CMK (cell line): ENCODE measurements around the gene ECHS1.
"Not testable (repeated sequence)": the region's sequence is repeated elsewhere in the genome, so short reads cannot be mapped to it uniquely, and the experiment has no call there.

Source experiments
- DNase-seq: peaks from one replicate; pipeline ENCODE4 v3.0.0-alpha.2; 2010; ENCODE audit warnings: low read depth

ECHS1 gene

DNA sequence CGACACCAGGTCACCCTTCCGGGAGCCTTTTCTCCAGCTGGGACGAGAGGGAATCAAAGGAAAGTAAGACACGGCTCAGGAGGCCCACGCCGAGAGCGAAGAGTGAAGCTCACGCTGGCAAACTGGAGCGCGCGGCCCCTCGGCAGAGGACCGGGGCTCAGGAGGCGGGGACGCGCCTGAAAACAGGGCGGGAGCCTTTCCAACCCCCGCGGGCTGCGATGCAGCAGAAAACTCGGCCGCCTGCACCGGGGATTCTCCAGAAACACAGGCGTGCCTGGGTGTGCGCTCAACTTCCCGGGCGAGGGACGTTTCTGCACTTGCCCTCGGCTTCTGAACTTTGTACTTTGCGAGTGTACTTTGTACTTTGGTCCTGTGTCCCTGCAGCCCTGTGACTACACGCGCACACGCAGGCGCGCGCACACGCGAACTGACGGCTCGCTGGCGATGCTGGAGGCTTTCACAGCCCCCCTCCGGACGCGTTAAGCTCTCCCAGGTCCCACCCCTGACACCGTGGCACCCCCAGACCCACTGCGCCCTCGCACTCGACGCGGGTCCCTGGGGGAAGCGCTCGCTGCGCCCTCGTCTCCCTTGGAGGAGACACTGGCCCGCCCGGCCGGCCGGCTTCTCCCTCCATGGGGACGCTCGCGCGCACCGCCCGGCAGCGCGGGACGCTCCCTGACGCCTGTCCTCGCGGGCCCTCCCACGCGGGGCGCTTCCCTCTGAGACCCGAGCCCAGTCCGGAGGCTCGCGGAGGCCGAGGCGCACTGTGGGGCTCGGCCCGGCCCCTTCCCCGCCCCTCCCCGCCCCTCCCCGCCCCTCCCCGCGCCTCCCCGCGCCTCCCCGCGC lies 5.3 kb upstream of the ECHS1 start:
- DNase-seq: no peak

GRCh38 chr10:133377818-133378250 lies 4.7 kb upstream of the ECHS1 start:
- DNase-seq: no peak

DNA sequence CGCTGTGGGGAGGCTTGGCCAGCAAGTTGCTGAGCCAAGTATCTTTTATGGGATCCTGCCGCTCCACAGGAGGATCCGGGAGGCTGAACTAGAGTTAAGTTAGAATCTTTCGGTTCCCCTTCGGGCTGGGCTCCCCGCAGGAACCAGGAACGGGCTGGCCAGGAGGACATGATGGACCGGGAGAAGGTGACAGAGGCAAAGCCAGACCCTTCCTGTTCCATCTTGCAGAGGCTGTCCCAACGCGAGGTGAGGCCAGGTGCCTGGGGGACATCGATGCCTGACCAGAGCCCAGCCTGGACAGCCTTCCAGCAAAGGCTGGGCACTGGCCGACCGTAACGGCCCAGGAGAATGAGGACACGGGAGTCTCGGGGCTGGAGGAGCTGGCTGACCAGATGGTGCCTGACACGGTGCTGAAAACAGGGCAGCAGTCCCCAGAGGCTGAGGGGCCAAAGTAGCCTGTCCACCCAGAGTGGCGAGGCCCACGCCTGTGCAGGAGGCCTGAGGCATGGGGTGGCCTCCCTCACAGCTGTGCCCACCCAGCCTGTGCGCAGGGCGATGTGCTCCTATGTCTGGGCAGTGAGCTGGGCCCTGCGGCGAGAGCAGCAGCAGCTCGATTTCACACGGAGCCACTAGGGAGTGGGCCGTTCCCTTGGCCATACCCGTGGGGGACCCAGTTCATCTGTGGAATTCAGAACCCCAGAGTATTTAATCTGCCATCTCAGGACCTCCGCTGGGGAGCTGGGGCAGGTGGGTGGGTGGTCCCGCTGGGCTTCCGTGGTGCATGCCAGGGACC lies 4.1 kb upstream of the ECHS1 start:
- DNase-seq: no peak

DNA sequence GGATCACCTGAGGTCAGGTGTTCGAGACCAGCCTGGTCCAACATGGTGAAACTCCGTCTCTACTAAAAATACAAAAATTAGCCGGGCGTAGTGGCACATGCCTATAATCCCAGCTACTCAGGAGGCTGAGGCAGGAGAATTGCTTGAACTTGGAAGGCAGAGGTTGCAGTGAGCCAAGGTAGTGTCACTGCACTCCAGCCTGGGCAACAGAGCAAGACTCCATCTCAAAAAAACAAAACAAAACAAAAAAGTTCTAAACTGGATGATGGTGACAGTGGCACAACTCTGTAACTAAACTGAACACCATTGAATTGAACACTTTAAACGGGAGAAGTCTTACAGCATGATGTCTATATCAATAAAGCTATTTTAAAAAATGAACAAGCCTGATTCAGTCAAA lies 3.0 kb upstream of the ECHS1 start:
- DNase-seq: not testable (repeated sequence)

- no peak for DNase-seq
Measured at GRCh38 chr10:133375357-133376115, 2.4 kb upstream of the ECHS1 start.

GRCh38 chr10:133372507-133372906 lies 647 bp downstream of the ECHS1 start:
- no peak for DNase-seq

- DNase-seq: no peak
Measured at GRCh38 chr10:133370030-133370786, 2.9 kb downstream of the ECHS1 start.

GRCh38 chr10:133368153-133368552 lies 5.0 kb downstream of the ECHS1 start:
- no peak for DNase-seq

GRCh38 chr10:133367461-133367860 lies 5.7 kb downstream of the ECHS1 start:
- DNase-seq: not testable (repeated sequence)

DNA sequence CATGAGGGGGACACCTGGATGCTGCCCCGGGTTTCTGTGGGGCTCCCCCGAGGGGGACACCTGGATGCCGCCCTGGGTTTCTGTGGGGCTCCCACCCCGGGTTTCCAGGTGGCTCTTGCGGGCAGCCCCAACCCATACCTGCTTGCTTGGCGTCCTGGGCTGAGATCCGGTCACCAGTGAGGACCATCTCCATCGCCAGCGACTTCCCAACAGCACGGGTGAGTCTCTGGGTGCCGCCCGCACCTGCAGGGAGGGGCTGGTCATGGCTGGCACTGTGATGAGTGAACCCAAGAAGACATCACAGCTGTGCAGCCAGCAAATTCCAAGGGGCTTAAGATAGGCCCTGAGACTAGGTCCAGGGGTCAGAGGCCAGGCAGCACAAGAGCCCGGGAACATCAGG lies 6.4 kb downstream of the ECHS1 start:
- DNase-seq: no peak

DNA sequence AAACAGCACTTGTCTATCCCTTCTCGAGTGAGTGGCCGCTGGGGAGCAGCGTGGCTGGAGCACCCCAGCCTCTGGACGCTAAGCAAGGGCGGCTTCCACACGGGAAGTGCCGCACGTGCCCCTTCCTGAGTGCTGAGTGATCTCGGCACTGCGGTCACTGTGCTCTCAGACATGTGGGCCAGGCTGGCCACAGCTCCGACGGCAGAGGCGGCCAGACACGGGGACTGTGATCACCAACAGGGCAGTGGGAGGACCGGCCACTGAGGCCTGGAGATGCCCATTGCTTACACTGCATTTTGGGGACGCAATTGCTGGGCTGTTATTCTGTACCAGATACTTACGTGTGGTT lies 7.0 kb downstream of the ECHS1 start:
- DNase-seq: no peak

GRCh38 chr10:133365461-133366129 lies 7.6 kb downstream of the ECHS1 start:
- DNase-seq: no peak

DNA sequence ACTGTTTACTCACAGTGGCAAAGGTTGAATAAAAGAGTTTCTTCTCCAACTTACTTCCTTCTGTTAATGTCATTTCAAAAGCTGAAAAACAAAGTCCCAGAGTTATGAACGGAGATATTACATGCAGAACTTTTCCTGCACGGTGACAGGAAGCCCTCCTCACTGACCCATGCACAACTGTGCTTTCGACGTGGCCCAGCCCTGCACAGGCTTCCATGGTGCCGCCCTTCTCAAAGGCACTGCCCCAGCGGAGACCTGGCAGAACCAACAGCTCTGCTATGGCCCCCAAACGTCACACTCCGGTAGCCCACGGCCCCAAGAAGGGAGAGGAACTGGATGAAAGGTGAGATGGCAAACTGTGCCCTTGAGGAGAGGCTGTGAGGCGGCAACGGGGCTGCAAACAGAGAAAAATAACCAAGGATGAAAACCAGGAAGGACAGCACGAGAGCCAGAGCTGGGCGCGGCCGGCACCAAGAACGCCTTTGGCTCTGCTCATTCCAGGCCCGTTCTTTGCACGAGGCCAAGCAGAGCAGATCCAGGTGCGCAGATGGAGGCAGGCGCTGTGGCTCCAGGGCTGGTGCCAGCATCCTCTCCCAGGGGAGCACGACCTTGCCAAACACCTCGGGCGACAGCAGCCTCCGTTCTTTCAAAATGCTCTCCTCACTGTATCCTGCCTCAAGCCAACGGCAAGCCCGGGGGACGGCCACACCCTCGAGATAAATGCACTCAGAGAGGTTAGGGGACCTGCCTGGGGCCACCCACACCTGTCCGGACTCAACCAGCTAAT lies 8.3 kb downstream of the ECHS1 start:
- DNase-seq: no peak

GRCh38 chr10:133362846-133363245 lies 10.3 kb downstream of the ECHS1 start:
- DNase-seq: no peak

GRCh38 chr10:133361773-133362441 lies 11.2 kb downstream of the ECHS1 start:
- no peak for DNase-seq

- no peak for DNase-seq
Measured at GRCh38 chr10:133361227-133361626, 11.9 kb downstream of the ECHS1 start.

GRCh38 chr10:133359972-133360610 lies 13.1 kb downstream of the ECHS1 start:
- no peak for DNase-seq

- no peak for DNase-seq
Measured at GRCh38 chr10:133359554-133359971, 13.6 kb downstream of the ECHS1 start.

DNA sequence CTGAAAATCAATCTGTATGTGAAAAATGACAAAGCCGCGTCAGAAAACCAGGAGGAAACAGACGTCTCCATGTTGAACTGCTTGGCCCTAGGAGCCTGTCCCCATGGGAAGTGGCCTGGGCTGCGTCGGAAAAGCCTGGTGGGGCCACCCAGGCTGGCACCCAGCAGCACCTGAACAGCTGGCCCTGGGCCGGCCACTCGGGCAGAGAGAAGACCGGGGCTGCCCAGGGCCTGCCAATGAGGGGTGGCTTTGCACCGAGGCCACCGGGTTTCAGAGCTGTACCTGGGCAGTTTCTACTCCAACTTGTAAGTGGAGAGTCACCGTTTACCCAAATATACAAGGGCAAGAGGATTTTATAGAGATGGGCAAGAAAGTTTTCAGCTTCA lies 14.2 kb downstream of the ECHS1 start:
- DNase-seq: no peak
